GM23338 (cell line): ENCODE data around the gene PLA2G5.

Source experiments
- CREB1 ChIP-seq: fragments of 250-450 bp; sonication (Bioruptor Pico); IDR thresholded peaks from 2 replicates; pipeline ENCODE4 v1.5.0; 2020; ENCODE audit warnings: low read depth, mild to moderate bottlenecking, moderate library complexity
- CTCF ChIP-seq, 2 experiments: fragments of 200-600 bp in 1 of 2; sonication (generic) in 1 of 2; conservative IDR thresholded peaks; 2 replicates each; pipeline versions ENCODE4 v1.5.1 to v1.6.1; 2016 to 2017; ENCODE audit warnings: antibody characterized with exemption in 2 of 2, low read depth in 2 of 2, mild to moderate bottlenecking in 2 of 2, moderate library complexity in 1 of 2
- ETS1 ChIP-seq: IDR thresholded peaks from 2 replicates; pipeline ENCODE4 v1.6.1; 2016; ENCODE audit warnings: antibody characterized with exemption
- EZH2 ChIP-seq: fragments of 200-600 bp; sonication (generic); IDR thresholded peaks from one replicate; pipeline ENCODE4 v1.8.0; 2017; ENCODE audit warnings: antibody characterized with exemption, mild to moderate bottlenecking, low read depth; ENCODE audit not compliant: unreplicated experiment
- EZH2phosphoT487 ChIP-seq: fragments of 200-600 bp; sonication (generic); IDR thresholded peaks from one replicate; pipeline ENCODE4 v1.8.1; 2018; ENCODE audit warnings: antibody characterized with exemption; ENCODE audit not compliant: unreplicated experiment
- JUNB ChIP-seq: IDR thresholded peaks from one replicate; pipeline ENCODE4 v1.6.1; 2016; ENCODE audit warnings: antibody characterized with exemption; ENCODE audit not compliant: unreplicated experiment
- NANOG ChIP-seq: IDR thresholded peaks from 2 replicates; pipeline ENCODE4 v1.6.1; 2016; ENCODE audit warnings: antibody characterized with exemption, borderline replicate concordance
- POLR2AphosphoS5 ChIP-seq: IDR thresholded peaks from 2 replicates; pipeline ENCODE4 v1.6.1; 2016; ENCODE audit warnings: antibody characterized with exemption, low read depth
- REST ChIP-seq: IDR thresholded peaks from one replicate; pipeline ENCODE4 v1.6.1; 2018; ENCODE audit warnings: antibody characterized with exemption; ENCODE audit not compliant: unreplicated experiment
- STAT1 ChIP-seq: IDR thresholded peaks from one replicate; pipeline ENCODE4 v1.6.1; 2016; ENCODE audit warnings: antibody characterized with exemption; ENCODE audit not compliant: unreplicated experiment

- TF ChIP-seq CTCF (conservative IDR thresholded peaks at IDR 0.05; ENCODE audit: low read depth in 2 of 2) (no peak), EZH2 (no peak), JUNB (no peak), POLR2AphosphoS5 (no peak), EZH2phosphoT487 (no peak), REST (no peak), ETS1 (no peak), STAT1 (no peak), NANOG (no peak), CREB1 (CRISPR knock-in tag) (no peak)
These were observed 29.5 kb downstream of the PLA2G5 start for GRCh38 chr1:20099533-20099932.
